MCF 10A (cell line): ENCODE data around the gene ZNF512B. TPM values are rescaled to one million over a fixed set of nuclear protein-coding genes. Genes with fewer than 3 reads are reported as not detected.

ENCODE experiments used
- BruUV-seq: library from RNA; stranded (reverse); fragments of 400-500 nt; replicated peaks from 2 replicates; lab custom pipeline; 2021; lab: Mats Ljungman, UMichigan
- CTCF ChIA-PET: fragments of 300-600 bp; sonication (Branson Sonifier 250); formaldehyde crosslinking; extraction: SDS; loops from one replicate; lab custom pipeline; 2021; ENCODE audit warnings: antibody characterized with exemption, inconsistent platforms; lab: Yijun Ruan, JAX
- POLR2A ChIA-PET: fragments of 300-600, 350-650 bp; sonication (Branson Sonifier 250); formaldehyde crosslinking; extraction: SDS; loops from one replicate; lab custom pipeline; 2020; ENCODE audit warnings: antibody characterized with exemption, inconsistent platforms; lab: Yijun Ruan, JAX
- DNase-seq: peaks from one replicate; pipeline ENCODE4 v3.0.0-alpha.2; 2018; ENCODE audit not compliant: unreplicated experiment
- H3K27ac Mint-ChIP-seq: one replicate; pipeline ENCODE4 v1.8.0; 2022; ENCODE audit warnings: mild to moderate bottlenecking, low read depth, mixed read lengths; ENCODE audit not compliant: unreplicated experiment
- H3K27me3 Mint-ChIP-seq: one replicate; pipeline ENCODE4 v1.8.0; 2022; ENCODE audit warnings: mixed read lengths; ENCODE audit not compliant: insufficient read depth, unreplicated experiment
- H3K36me3 Mint-ChIP-seq: one replicate; pipeline ENCODE4 v1.8.0; 2022; ENCODE audit warnings: mild to moderate bottlenecking, moderate library complexity, mixed read lengths; ENCODE audit not compliant: insufficient read depth, unreplicated experiment
- H3K4me1 Mint-ChIP-seq: one replicate; pipeline ENCODE4 v1.8.0; 2022; ENCODE audit warnings: mixed read lengths; ENCODE audit not compliant: insufficient read depth, unreplicated experiment
- H3K4me3 Mint-ChIP-seq: one replicate; pipeline ENCODE4 v1.8.0; 2022; ENCODE audit warnings: mild to moderate bottlenecking, moderate library complexity, mixed read lengths; ENCODE audit not compliant: unreplicated experiment
- H3K9me3 Mint-ChIP-seq: one replicate; pipeline ENCODE4 v1.8.0; 2022; ENCODE audit warnings: mixed read lengths; ENCODE audit not compliant: unreplicated experiment
- CTCF ChIP-seq: fragments of 200-600 bp; IDR thresholded peaks from one replicate; pipeline ENCODE4 v1.8.0; 2022; ENCODE audit warnings: antibody characterized with exemption, mild to moderate bottlenecking; ENCODE audit not compliant: unreplicated experiment
- intact Hi-C: fragments of 100-400 bp; cut with micrococcal nuclease; formaldehyde crosslinking; loops from 2 replicates; pipeline ENCODE4 v1.14.1; 2022
- total RNA-seq: library from RNA; stranded (reverse); gene quantifications from 2 replicates; pipeline ENCODE4 v1.2.3, GENCODE V29; 2022

Gene ZNF512B
- total RNA-seq, 1 experiment from 2014 or later = 26.6 TPM

- H3K27me3 Mint-ChIP-seq = no peaks in the 10 kb centered on the region
- peaks cover 54% of the 10 kb centered on the region for H3K36me3 Mint-ChIP-seq
- ChIA-PET POLR2A (interaction anchor here (0.6 to 4.5 kb wide), 6 partner anchors 8 to 118 kb away, joined by 3 to 93 read pairs (median 4); partner anchors contain the start of gene TPD52L2), CTCF (interaction anchor here (0.6 to 4.5 kb wide), 7 partner anchors 10 to 214 kb away, joined by 3 to 31 read pairs (median 9); no protein-coding TSS in a partner anchor)
- no peak for TF ChIP-seq CTCF
- BruUV-seq = no TSS peak
- DNase-seq = no peak
- H3K27ac Mint-ChIP-seq = no peak overlapping the region
- H3K4me3 Mint-ChIP-seq = peak overlapping the region; percentile 79
- no peaks in the 10 kb centered on the region for H3K9me3 Mint-ChIP-seq
- intact Hi-C loops = loop anchor here (5.0 kb wide), 1 partner anchor 79 kb away; the partner anchor contains the start of gene TCEA2
- peaks cover 25% of the 10 kb centered on the region for H3K4me1 Mint-ChIP-seq
These were observed 13.2 kb upstream of the ZNF512B start for GRCh38 chr20:63982937-63983336.

GRCh38 chr20:63980806-63981728 is 11.3 kb upstream of the ZNF512B start, which contains the start of gene PRPF6:
Gene PRPF6 (plus strand): TSS chr20:63981132. CDS start chr20:63981246, 114 bp downstream.
- no TSS peak for BruUV-seq
- H3K36me3 Mint-ChIP-seq = peaks cover 41% of the 10 kb centered on the region
- POLR2A ChIA-PET = interaction anchor here (0.5 to 4.5 kb wide), 49 partner anchors 9 to 1614 kb away, joined by 3 to 93 read pairs (median 5); partner anchors contain the start of genes ARFRP1, DNAJC5, GMEB2 and LAMA5
- peak within 1 kb of the TSS; percentile 92 for H3K27ac Mint-ChIP-seq
- intact Hi-C loops = loop anchor here (2.0 to 5.0 kb wide), 2 partner anchors 58 to 81 kb away; partner anchors contain the start of gene TCEA2
- H3K27me3 Mint-ChIP-seq = no peaks in the 10 kb centered on the region
- no peaks in the 10 kb centered on the region for H3K9me3 Mint-ChIP-seq
- CTCF ChIA-PET = interaction anchor here (0.5 to 4.5 kb wide), 36 partner anchors 8 to 684 kb away, joined by 3 to 31 read pairs (median 5); partner anchors contain the start of genes LKAAEAR1 and TCEA2
- peaks cover 30% of the 10 kb centered on the region for H3K4me1 Mint-ChIP-seq
- DNase-seq = peak; percentile 96
- peak; percentile 77 for TF ChIP-seq CTCF
- H3K4me3 Mint-ChIP-seq = peak within 1 kb of the TSS; percentile 79

- no peaks in the 10 kb centered on the region for H3K9me3 Mint-ChIP-seq
- intact Hi-C loops = loop anchor here (2.0 to 5.0 kb wide), 2 partner anchors 58 to 82 kb away; partner anchors contain the start of gene TCEA2
- no peak for TF ChIP-seq CTCF
- ChIA-PET POLR2A (interaction anchor here (0.5 to 4.5 kb wide), 46 partner anchors 9 to 1613 kb away, joined by 3 to 93 read pairs (median 5); partner anchors contain the start of genes ARFRP1, DNAJC5, GMEB2 and LAMA5), CTCF (interaction anchor here (0.5 to 4.5 kb wide), 41 partner anchors 8 to 1038 kb away, joined by 3 to 31 read pairs (median 4); partner anchors contain the start of genes LKAAEAR1, TCEA2 and TPD52L2)
- H3K27ac Mint-ChIP-seq = peak overlapping the region; percentile 92
- H3K4me1 Mint-ChIP-seq = peaks cover 30% of the 10 kb centered on the region
- H3K27me3 Mint-ChIP-seq = no peaks in the 10 kb centered on the region
- BruUV-seq = TSS peak; percentile 37
- peaks cover 34% of the 10 kb centered on the region for H3K36me3 Mint-ChIP-seq
- peak overlapping the region; percentile 79 for H3K4me3 Mint-ChIP-seq
- DNase-seq = peak; percentile 53
These were observed 10.6 kb upstream of the ZNF512B start for GRCh38 chr20:63980317-63980805.
